HAP-1 (cell line): ENCODE data around the gene MYO1C.
A peak's percentile ranks its signal among the peaks of the same experiment; 100 is the strongest.

Experiments
- DNase-seq, 2 experiments: peaks; one replicate each; pipeline ENCODE4 v3.0.0-alpha.2; 2016 to 2020; ENCODE audit warnings: low spot score in 2 of 2
- H3K27me3 ChIP-seq: fragments of 250-450 bp; sonication (Bioruptor Pico); 2 replicates; pipeline ENCODE4 v1.5.1; 2020; ENCODE audit warnings: low read depth, mild to moderate bottlenecking, moderate library complexity
- H3K36me3 ChIP-seq: fragments of 250-450 bp; sonication (Bioruptor Pico); replicated peaks from 2 replicates; pipeline ENCODE4 v1.5.1; 2020; ENCODE audit warnings: mild to moderate bottlenecking
- H3K4me1 ChIP-seq: fragments of 250-450 bp; sonication (Bioruptor Pico); 2 replicates; pipeline ENCODE4 v1.5.1; 2020; ENCODE audit warnings: mild to moderate bottlenecking
- H3K4me3 ChIP-seq: fragments of 250-450 bp; sonication (Bioruptor Pico); 2 replicates; pipeline ENCODE4 v1.5.1; 2020; ENCODE audit warnings: mild to moderate bottlenecking, moderate library complexity
- H3K9me3 ChIP-seq: fragments of 250-450 bp; sonication (Bioruptor Pico); 2 replicates; pipeline ENCODE4 v1.5.1; 2020; ENCODE audit warnings: mild to moderate bottlenecking, moderate library complexity
- in situ Hi-C: fragments of 300-500 bp; cut with MboI; formaldehyde crosslinking; loops from 3 replicates; pipeline ENCODE4 v1.14.3; 2020; ENCODE audit warnings: low sequenced_read_pairs, inconsistent platforms, mixed read lengths

The MYO1C gene

DNA sequence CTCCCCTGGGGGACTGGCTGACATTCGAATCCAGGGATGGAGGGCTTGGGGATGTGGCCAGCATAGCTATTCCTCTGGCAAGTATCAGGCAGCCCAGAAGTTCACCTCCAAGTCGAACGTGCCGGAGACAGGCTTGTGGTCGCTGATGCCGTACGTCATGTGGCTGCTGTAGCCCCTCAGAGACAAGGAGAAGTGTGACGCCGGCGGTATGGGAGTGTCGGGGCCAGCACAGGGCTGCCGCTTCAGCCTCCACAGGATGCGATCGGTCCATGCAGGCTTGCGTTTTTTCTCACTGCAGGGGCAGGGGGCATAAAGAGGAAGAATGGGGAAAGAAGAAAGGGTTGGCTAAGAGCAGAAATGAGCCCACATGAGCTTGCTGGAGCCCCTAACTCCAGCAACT lies 5.3 kb upstream of the MYO1C start:
- Histone ChIP-seq H3K36me3 (peaks cover 14% of the 10 kb centered on the region), H3K27me3 (no peaks in the 10 kb centered on the region), H3K4me1 (no peaks in the 10 kb centered on the region), H3K4me3 (no peak overlapping the region), H3K9me3 (no peaks in the 10 kb centered on the region)
- in situ Hi-C loops, result no loop called here
- DNase-seq, result no peak

DNA sequence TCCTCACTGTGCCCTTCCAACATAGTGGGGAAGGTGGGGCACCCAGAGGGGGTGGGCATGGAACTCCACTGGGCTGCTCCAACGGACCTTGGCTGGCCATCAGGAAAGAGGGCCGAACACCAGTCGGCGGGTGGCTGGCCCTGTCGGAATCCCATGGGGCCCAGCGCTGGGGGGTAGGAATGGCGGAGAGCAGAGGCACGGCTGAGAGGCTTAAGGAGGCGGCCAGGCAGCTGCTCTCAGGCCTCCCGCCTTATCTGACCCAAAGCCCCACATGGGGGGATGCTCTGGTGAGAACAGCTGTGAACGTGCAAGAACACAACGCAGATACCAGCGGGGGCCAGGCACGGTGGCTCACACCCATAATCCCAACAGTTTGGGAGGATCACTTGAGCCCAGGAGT lies 4.4 kb upstream of the MYO1C start:
- Histone ChIP-seq H3K27me3 (no peaks in the 10 kb centered on the region), H3K4me3 (no peak overlapping the region), H3K36me3 (peaks cover 14% of the 10 kb centered on the region), H3K9me3 (no peaks in the 10 kb centered on the region), H3K4me1 (peaks cover 4% of the 10 kb centered on the region; the same call in 1 of the 2 replicates)
- in situ Hi-C loops, result no loop called here
- DNase-seq, result no peak

DNA sequence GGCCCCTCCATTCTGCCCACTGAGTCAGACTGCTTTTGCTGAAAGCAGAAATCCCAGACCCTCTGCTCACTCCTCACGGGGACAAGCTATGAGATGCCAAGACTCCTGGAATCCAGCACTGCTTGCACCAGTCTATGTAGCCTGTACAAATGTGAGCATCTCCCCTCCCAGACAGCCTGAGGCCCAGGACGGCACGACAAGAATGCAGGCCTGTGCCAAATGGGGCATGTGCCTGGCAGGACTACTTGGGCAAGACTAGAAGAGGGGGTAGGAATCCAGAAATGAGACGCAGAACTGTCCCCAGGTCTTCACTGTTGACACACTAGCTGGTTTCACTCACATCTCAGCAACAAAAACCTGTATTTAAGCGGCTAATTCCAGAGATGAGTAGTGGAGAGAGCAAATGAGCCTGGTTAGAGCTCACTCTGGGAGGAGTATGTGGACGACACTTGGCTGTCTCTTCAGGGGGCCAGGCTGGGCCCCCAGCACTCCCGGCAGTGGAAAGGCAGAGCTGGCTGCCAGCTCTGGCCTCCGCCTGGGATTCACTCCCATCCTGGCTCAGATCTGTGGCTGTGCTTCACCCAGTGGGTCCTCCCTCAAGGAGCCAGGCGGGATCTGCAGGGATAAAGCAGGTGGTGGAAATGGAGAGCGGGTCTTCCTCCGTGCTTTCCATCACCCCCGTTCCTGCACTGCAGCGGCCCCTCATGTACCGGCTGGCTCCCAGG lies 2.9 kb upstream of the MYO1C start:
- Histone ChIP-seq H3K4me3 (no peak overlapping the region), H3K4me1 (peaks cover 5% of the 10 kb centered on the region; the same call in 1 of the 2 replicates), H3K27me3 (no peaks in the 10 kb centered on the region), H3K9me3 (no peaks in the 10 kb centered on the region), H3K36me3 (peaks cover 14% of the 10 kb centered on the region)
- in situ Hi-C loops, result no loop called here
- DNase-seq, result no peak

DNA sequence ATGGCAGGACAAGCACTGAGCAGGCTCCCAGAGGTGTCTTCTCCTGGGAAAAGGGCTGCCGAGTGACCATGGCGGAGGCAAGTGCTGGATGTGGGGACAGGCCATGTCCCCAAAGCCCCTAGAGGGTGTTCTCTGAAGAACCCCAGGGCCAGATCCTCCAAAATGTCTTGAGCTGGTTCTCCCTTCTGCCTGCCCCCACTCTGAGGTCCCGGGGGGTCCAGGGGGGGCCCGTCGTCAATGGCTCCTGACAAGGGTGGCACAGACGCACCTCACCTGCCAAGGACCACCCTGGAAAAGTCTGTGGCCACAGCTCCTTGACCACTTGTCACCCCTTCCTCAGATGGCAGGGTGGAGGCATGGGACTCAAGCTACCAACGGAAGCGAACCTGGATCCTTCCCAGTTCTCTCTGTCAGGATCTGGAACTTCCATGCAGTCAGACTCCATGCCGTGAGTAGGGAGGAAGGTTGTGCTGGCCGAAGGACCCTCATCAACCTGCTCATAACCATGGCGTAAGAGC lies 2.3 kb upstream of the MYO1C start:
- DNase-seq, result no peak
- in situ Hi-C loops, result no loop called here
- Histone ChIP-seq H3K27me3 (no peaks in the 10 kb centered on the region), H3K4me1 (peaks cover 5% of the 10 kb centered on the region; the same call in 1 of the 2 replicates), H3K36me3 (peaks cover 14% of the 10 kb centered on the region), H3K4me3 (no peak overlapping the region), H3K9me3 (no peaks in the 10 kb centered on the region)

DNA sequence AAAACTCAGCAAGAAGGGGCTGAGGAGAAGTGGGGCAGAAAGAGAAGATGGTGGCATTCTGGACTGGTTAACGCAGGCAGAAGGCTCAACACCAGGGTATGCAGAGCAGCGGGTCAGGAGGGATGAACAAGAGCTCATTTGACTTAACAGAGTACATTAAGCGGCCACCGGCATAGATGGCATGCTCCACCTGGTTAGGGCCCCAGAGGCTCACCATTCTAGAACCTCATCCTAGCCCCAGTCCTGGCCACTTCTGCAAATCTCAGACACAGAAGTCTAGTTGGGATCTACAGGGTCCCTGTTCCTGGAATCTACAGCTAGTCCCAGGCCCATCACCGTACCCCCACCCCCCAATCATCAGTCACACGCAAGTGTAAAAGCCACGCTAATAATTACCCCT lies 1.7 kb upstream of the MYO1C start:
- Histone ChIP-seq H3K9me3 (no peaks in the 10 kb centered on the region), H3K27me3 (no peaks in the 10 kb centered on the region), H3K4me3 (no peak overlapping the region), H3K36me3 (peaks cover 14% of the 10 kb centered on the region), H3K4me1 (peaks cover 5% of the 10 kb centered on the region; the same call in 1 of the 2 replicates)
- DNase-seq, result no peak
- in situ Hi-C loops, result no loop called here

DNA sequence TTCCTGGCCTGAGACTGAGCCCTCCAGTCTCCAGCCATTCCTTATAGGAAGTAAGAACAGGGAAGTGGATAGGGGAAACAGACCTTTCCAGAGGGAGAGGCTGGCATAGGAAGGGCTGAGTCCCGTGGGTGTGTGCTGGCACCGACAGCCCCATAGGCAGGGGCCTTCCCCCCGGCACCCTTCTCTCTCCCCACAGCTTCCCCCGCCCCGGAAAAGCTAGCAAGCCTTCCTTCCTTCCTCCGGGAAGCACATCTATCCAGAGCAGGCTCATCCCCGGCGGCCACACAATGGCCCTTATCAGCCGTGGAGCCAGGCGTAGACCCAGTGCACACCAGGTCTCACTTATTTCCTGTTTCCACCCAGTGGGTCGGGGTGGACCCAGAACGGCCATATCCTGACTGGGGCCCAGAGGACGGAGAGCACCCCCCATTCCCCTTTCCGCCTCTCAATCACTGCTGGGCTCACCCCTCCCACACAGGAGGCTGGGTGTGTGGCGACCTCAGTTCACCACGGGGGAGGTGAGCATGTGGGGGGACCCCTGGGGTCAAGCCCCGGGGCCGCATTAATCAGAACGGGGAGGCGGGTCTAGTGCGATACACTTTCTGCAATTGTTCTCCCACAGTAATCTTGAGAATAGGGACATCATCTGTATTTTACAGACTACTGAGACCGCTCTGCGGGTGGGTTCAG lies 950 bp upstream of the MYO1C start:
- H3K27me3 ChIP-seq, result no peaks in the 10 kb centered on the region
- H3K4me1 ChIP-seq, result peaks cover 5% of the 10 kb centered on the region; the same call in 1 of the 2 replicates
- H3K9me3 ChIP-seq, result no peaks in the 10 kb centered on the region
- no peak for DNase-seq
- in situ Hi-C loops, result no loop called here
- H3K36me3 ChIP-seq, result peaks cover 14% of the 10 kb centered on the region
- no peak overlapping the region for H3K4me3 ChIP-seq

DNA sequence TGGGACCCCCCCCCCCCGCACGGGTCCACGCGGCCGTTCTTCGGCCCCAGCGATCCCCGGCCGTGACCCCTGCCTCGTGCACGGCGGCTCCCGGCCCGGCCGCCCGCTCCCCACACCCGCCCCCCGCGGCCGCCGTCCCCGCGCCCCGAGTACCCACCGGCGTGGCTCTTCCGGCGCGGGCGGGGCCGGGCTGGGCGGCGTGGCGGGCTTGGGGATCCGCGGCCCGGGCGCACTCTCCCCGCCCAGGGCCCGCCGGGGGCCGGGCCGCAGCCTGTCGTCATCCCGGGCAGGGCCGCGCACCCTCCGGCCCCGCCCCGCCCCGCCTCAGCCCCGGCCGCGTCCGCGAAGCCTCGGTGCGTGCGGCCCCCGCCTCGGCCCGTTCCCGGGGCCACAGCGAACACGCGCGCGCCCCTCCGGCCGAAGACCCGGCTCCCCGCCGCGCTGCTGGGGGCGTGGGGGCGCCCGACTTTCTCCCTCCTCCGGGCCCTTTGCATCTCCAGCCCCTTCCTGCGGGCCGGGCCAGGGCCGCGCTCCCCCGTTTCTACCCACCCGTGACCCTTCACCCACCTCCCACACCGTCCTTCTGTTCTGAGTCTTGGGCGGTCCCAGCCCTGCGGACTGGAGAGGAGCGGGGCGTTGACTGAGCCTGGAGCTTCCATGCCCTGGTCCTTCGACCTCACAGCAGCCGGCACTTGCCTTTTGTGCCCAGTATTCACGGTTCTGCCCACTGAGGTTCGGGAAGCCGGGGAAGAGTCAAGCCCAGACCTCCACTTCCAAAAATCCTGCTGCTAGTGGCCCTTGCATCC lies 840 bp downstream of the MYO1C start:
- Histone ChIP-seq H3K27me3 (no peaks in the 10 kb centered on the region), H3K9me3 (no peaks in the 10 kb centered on the region), H3K4me1 (peaks cover 5% of the 10 kb centered on the region; the same call in 1 of the 2 replicates), H3K4me3 (peak overlapping the region; percentile 77), H3K36me3 (peaks cover 8% of the 10 kb centered on the region; the same call in 1 of the 2 replicates)
- peak; percentile 28 to 72 for DNase-seq
- in situ Hi-C loops, result no loop called here

DNA sequence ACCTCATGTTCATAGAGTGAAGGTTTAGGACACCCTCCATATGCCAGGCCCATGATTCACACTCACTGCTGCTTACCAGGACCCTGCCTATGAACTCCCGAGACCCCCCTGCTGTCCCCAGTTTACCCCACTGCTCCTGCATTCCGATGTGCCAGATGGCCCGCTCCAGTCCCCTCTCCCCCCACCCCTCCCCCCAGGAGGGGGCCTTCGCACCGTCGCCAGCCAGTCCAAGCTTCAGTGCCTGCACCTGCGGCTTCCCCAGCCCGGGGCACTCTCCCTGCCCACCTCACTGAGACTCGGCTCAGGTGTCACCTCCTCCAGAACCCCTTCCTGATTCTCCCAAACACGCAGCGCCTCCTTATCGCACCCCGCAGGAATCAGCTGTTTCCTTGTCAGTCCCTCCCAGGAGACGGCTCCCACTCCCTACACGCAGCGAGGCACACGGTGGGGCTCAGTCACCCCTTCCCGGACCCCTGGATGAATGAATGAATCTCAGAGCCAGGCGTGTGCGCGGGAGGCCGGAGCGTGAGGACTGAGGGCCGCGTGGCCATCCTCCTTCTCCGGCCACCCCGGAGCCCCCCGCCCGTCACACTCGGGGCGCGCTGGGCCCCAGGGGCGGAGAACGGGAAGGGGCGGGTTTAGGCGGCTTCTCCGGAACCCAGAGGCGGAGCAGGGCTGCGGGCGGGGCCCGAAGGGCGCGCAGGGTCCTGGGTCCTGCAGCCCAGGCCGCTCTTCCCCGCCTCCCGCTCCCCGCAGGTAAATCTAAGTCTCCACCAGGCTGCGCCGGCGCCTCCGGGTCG lies 1.6 kb downstream of the MYO1C start:
- DNase-seq, result peak; percentile 23 to 82

DNA sequence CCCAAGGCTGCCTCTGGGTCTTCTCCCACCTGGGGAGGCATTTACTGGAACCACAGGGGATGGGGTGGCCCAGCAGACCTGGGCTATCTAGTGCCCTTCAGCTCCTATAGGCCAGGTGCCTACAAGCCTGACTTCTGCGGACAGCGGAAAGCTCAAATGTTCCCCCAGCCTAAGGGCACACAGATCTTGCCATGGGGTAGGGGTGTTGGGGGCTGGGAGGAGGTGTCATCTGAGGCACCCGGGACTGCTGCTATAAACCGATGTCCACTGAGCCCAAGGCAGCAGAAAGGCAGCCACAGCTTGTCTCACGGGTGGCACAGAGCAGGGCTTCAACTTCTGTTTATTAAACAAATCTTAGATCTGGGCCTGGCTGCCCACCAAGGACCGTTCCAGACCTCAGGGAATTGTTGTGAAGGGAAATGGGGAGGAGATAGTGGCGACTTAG lies 3.6 kb downstream of the MYO1C start:
- Histone ChIP-seq H3K36me3 (no peaks in the 10 kb centered on the region), H3K4me1 (peaks cover 5% of the 10 kb centered on the region; the same call in 1 of the 2 replicates), H3K4me3 (no peak overlapping the region), H3K9me3 (no peaks in the 10 kb centered on the region), H3K27me3 (no peaks in the 10 kb centered on the region)
- DNase-seq, result no peak
- in situ Hi-C loops, result no loop called here

More for the DNA sequence above, 1.6 kb downstream of the MYO1C start:
- Histone ChIP-seq H3K36me3 (peaks cover 5% of the 10 kb centered on the region; the same call in 1 of the 2 replicates), H3K4me1 (peaks cover 5% of the 10 kb centered on the region; the same call in 1 of the 2 replicates), H3K9me3 (no peaks in the 10 kb centered on the region), H3K27me3 (no peaks in the 10 kb centered on the region), H3K4me3 (peak overlapping the region; percentile 77)
- in situ Hi-C loops, result no loop called here

DNA sequence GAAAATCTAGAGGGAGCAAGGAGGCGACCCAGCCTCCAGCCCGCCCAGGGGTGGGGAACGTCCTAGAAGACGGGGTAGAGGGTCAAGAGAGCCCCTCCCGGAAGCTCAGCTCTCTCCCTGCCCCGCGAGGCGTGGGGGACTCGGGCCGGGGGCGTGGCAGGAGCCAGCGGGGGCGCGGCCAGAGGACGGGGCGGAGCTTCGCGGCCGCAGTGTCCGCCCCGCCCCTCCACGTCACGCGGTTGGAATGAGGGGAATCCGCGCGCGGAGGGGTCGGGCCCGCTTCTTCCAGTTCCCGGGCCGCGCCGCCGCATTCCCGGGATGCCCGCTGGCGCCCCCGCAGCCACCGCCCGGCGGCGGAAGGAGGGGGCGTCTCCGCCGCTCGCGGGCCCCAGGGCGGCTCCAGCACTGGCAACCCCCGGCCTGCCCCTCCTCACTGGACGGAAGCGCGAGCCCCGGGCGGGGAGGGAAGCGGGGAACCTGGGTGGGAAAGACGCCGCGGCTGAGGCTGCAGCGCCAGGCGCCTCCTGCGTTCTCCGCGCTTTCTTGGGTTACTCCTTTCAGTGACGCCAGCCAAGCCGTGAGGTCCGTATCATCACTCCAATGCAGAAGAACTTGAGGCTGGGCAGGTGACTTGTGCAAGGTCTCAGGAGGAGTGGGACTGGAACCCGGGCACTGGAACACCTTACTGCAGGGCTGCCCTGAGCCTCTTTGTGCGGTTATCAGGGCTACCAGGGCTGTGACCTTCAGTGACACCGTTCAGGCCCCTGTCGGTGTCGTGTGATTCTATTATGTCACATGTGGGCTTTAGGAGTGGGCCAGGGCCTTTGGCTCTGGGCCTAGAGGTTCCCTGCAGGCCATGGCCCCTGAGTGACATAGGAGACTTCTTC lies 4.3 kb downstream of the MYO1C start:
- H3K36me3 ChIP-seq, result peaks cover 6% of the 10 kb centered on the region
- H3K4me3 ChIP-seq, result no peak overlapping the region
- H3K9me3 ChIP-seq, result no peaks in the 10 kb centered on the region
- DNase-seq, result no peak
- no peaks in the 10 kb centered on the region for H3K27me3 ChIP-seq
- in situ Hi-C loops, result no loop called here
- H3K4me1 ChIP-seq, result peaks cover 5% of the 10 kb centered on the region; the same call in 1 of the 2 replicates

DNA sequence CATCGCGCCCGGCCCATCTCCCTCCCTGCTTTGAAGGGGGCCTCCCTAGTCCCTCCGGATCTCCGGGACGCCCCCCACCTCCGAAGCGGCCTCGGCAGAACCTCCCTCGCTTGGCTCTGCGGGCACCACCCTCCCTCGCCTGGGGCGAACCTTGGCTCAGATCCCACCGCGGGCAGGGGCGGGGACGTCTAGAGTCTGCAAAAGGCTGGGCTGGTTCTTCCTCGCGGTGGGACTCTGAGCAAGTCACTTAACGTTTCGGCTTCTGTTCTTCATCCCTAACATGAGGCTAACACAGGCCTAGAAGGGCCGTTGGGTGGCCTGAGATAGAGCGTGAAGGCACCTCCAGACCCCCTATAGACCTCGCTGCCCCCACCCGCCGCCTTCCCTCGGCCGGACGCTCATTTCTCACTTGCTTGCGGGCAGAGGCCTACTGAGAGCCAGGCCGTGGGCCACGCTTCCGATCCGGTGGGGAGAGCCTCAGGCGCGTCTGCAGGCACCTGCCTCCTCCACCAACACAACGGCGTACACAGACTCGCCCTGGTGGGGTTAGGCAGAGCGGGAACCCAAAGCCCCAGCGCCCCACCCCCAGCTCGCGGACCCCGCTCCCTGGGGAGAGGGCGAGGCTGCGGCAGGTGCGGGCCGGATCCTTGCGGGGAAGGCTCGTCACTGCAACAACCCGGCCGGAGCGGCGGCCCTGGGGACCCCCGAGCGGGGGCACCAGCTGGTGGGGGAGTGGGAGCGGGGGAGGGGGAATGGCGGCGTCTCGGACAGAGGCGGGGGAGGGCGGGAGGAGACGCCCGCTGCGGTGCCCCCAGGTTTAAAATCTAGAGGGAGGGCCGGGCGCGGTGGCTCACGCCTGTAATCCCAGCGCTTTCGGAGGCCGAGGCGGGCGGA lies 5.4 kb downstream of the MYO1C start:
- DNase-seq, result no peak
- Histone ChIP-seq H3K9me3 (no peaks in the 10 kb centered on the region), H3K36me3 (peaks cover 12% of the 10 kb centered on the region), H3K4me1 (peaks cover 3% of the 10 kb centered on the region; the same call in 1 of the 2 replicates), H3K4me3 (no peak overlapping the region; the same call in 1 of the 2 replicates), H3K27me3 (no peaks in the 10 kb centered on the region)
- in situ Hi-C loops, result no loop called here
